K562 (cell line): ENCODE measurements around the gene RAI14.
"Not testable (repeated sequence)": the region's sequence is repeated elsewhere in the genome, so short reads cannot be mapped to it uniquely, and the experiment has no call there.

Source experiments
- BMI1 ChIP-seq: fragments of 150-350 bp; IDR thresholded peaks from 2 replicates; pipeline ENCODE4 v1.6.1; 2014; ENCODE audit warnings: low read length
- CREB1 ChIP-seq, 2 experiments: sonication (generic) in 1 of 2; formaldehyde crosslinking in 1 of 2; IDR thresholded peaks; 2 replicates each; pipeline versions ENCODE4 v1.6.1 to v1.8.0; 2012 to 2022; ENCODE audit warnings: inconsistent platforms in 1 of 2, mild to moderate bottlenecking in 1 of 2, missing genetic modification reagents in 1 of 2, moderate library complexity in 1 of 2
- ELK1 ChIP-seq: sonication (generic); formaldehyde crosslinking; IDR thresholded peaks from 2 replicates; pipeline ENCODE4 v1.8.1; 2022; ENCODE audit warnings: missing genetic modification reagents
- POLR2AphosphoS2 ChIP-seq: IDR thresholded peaks from 2 replicates; pipeline ENCODE4 v1.6.1; 2012; ENCODE audit warnings: low read length, improper control_type of control experiment
- POLR2AphosphoS5 ChIP-seq: IDR thresholded peaks from 2 replicates; pipeline ENCODE4 v1.6.1; 2011; ENCODE audit warnings: mild to moderate bottlenecking, low read depth, low read length, moderate library complexity; ENCODE audit not compliant: control insufficient read depth, insufficient read depth
- REST ChIP-seq, 2 experiments: fragments of 450-650 bp; formaldehyde crosslinking in 1 of 2; IDR thresholded peaks; 2 replicates each; pipeline versions ENCODE4 v1.4.0 to v1.6.1; 2014 to 2020; ENCODE audit warnings: mild to moderate bottlenecking in 2 of 2, borderline replicate concordance in 1 of 2, low read depth in 1 of 2
- ZEB2 ChIP-seq: fragments of 450-650 bp; IDR thresholded peaks from 2 replicates; pipeline ENCODE4 v1.6.1; 2016
- ZNF583 ChIP-seq: fragments of 250-450 bp; sonication (Bioruptor Pico); IDR thresholded peaks from 2 replicates; pipeline ENCODE4 v1.4.0; 2020

- TF ChIP-seq POLR2AphosphoS5; ZNF583 (CRISPR knock-in tag); CREB1 (IDR thresholded peaks at IDR 0.05); CREB1 (CRISPR knock-in tag; IDR thresholded peaks at IDR 0.05); POLR2AphosphoS2; ZEB2; ELK1 (CRISPR knock-in tag); REST (IDR thresholded peaks at IDR 0.05; ENCODE audit: borderline replicate concordance); REST (CRISPR knock-in tag; IDR thresholded peaks at IDR 0.05; ENCODE audit: low read depth); BMI1: not testable (repeated sequence)
Observed at GRCh38 chr5:34830827-34831226, 174.7 kb downstream of the RAI14 start.
